Fibroblast of gingiva (primary cell): ENCODE measurements around the gene SPIRE2.
"Not testable (repeated sequence)": the region's sequence is repeated elsewhere in the genome, so short reads cannot be mapped to it uniquely, and the experiment has no call there.

Experiments
- DNase-seq: peaks from one replicate; pipeline ENCODE4 v3.0.0-alpha.2; 2011; ENCODE audit warnings: low read depth

Gene SPIRE2, protein sequence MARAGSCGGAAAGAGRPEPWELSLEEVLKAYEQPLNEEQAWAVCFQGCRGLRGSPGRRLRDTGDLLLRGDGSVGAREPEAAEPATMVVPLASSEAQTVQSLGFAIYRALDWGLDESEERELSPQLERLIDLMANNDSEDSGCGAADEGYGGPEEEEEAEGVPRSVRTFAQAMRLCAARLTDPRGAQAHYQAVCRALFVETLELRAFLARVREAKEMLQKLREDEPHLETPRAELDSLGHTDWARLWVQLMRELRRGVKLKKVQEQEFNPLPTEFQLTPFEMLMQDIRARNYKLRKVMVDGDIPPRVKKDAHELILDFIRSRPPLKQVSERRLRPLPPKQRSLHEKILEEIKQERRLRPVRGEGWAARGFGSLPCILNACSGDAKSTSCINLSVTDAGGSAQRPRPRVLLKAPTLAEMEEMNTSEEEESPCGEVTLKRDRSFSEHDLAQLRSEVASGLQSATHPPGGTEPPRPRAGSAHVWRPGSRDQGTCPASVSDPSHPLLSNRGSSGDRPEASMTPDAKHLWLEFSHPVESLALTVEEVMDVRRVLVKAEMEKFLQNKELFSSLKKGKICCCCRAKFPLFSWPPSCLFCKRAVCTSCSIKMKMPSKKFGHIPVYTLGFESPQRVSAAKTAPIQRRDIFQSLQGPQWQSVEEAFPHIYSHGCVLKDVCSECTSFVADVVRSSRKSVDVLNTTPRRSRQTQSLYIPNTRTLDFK

DNA sequence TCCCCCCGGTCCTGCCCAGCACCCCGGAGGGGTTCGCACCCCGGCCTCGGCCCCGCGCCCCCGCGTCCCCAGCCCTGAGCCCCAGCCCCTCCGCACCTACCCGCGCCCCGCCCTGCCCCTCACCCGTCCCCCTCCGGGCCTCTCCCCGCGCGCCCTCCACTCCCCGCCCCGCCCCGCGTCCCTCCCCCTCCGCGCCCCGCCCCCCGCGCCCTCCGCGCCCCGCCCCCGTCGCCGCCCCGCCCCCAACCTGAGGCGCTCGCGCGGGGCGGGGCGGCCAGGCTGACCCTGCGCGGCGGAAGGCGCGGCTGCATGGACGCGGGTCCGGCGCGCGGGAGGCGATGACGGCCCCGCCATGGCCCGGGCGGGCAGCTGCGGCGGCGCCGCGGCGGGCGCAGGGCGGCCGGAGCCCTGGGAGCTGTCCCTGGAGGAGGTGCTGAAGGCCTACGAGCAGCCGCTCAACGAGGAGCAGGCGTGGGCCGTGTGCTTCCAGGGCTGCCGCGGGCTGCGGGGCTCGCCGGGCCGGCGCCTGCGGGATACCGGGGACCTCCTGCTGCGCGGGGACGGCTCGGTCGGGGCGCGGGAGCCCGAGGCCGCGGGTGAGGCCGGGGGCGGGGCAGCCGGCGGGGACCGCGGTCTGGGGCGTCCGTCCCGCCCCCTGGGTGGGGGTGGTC lies at the start of gene SPIRE2:
SPIRE2 (plus strand) TSS at position 277 of the 671 bp plus-strand sequence; CDS start at position 353, 76 bp downstream.
- DNase-seq = peak; percentile 62

DNA sequence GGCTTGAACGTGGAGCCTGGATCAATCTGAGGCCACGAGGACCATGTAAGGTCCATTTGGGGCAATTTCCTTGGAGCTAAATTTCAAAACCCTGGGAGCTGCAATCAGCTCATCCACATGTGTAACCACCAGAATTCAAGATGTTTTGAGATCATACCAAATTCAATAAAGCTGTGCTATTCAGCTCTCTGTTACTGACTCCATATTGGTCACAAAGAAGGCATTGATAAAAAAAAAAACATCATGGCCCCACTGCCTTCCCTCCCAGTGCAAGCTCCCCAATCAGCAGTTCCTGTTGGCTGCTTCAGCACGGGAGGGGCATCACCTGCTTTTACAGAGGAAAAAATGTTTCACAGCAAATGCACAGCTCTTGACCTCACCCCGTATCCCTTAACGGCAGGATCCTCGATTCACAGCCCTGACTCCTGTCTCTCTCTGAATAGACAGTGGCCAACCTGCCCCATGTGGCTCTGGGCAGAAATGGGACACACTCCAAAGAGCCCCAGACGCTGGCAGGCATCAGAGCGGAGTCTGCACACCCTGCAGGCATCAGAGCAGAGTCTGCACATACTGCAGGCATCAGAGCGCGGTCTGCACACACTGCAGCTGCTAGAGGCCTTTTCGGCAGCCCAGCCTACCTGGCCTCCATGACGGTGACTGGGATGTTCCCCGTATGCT lies 48.9 kb upstream of the SPIRE2 start:
- no peak for DNase-seq

DNA sequence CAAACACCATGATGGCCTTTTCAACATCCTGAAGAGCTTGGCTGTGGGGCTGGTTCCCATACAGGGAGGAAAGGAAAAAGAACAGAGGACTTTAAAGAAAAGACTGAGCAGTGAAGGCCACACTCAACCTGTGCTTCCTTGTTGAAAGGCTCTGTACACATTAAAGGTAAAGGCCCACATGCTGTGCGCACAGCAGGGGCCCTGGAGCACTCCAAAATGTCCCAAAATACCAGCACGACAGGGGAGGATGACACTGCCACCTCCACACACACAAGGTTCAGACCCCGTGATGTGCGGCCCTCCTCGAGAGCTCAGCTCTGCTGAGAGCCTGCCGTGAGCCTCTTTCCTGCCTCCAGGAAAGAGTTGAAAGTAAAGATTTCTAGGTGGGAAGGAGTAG lies 48.4 kb upstream of the SPIRE2 start:
- no peak for DNase-seq

DNA sequence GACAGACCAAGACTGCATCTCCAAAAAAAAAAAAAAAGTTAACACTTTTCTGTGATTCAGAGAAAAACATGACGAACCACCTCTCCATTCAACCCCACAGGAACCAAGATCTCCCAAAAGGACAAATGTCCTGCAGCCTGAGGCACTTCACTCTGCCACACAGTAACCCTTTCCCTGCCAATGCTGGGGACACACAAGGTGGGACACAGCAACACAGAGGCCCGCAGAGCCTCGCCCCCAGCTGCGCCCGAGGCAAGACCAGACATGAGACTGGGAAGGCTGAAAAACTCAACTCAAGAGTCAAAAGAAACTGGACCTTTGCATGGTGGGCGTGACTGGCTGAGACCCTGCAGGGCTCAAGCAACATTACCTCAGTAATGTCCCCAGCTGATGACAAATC lies 45.8 kb upstream of the SPIRE2 start:
- no peak for DNase-seq

DNA sequence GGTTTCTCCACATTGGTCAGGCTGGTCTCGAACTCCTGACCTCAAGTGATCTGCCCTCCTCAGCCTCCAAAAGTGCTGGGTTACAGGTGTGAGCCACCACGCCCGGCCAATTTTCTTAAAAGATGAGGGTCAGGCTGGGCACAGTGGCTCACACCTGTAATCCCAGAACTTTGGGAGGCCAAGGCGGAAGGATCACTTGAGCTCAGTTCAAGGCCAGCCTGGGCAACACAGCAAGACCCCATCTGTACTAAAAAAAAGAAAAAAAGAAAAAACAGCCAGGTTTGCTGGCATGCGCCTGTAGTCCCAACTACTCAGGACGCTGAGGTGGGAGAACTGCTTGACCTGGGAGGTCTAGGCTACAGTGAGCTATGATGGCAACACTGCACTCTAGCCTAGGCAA lies 44.3 kb upstream of the SPIRE2 start:
- DNase-seq = not testable (repeated sequence)

DNA sequence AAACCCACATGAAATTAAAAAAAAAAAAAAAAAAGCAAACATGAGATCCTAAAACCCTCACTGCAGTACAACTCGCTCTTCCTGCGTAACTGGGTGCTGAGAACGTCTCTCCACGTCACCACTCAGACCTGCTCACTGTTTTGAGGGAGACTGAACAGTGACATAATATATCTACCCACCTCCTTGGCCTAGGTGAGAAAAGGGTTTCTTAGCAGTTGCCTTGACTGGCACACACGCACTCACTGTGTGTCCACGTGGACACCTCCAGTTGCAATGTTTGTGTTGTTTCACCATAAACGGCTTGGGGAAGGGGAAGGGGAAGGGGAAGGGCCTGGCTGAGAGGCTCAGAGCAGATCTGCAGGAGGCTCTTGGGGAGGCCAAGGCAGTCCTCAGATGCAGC lies 43.9 kb upstream of the SPIRE2 start:
- no peak for DNase-seq

DNA sequence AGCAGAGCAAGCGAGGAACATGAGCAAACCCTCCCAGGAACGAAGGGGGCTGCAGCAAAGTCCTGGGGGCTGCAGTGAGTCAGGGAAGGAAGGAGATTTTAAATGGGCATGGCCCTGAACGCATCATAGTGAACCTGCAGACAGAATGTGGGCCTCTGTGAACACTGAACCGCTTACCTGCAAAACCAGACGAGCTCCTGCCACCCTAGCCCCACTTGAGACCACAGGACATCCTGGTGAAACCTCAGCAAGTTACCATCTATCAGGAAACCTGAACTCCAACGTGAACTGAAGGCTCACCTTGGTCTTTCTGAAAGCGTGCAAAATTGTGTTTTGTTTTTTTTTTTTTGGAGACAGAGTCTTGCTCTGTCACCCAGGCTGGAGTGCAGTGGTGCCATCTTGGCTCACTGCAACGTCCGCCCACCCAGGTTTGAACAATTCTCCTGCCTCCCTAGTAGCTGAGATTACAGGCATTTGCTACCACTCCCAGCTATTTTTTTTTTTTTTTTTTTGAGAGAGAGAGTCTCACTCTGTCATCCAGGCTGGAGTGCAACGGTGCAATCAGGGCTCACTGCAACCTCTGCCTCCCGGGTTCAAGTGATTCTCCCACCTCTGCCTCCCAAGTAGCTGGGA lies 42.6 kb upstream of the SPIRE2 start:
- no peak for DNase-seq

DNA sequence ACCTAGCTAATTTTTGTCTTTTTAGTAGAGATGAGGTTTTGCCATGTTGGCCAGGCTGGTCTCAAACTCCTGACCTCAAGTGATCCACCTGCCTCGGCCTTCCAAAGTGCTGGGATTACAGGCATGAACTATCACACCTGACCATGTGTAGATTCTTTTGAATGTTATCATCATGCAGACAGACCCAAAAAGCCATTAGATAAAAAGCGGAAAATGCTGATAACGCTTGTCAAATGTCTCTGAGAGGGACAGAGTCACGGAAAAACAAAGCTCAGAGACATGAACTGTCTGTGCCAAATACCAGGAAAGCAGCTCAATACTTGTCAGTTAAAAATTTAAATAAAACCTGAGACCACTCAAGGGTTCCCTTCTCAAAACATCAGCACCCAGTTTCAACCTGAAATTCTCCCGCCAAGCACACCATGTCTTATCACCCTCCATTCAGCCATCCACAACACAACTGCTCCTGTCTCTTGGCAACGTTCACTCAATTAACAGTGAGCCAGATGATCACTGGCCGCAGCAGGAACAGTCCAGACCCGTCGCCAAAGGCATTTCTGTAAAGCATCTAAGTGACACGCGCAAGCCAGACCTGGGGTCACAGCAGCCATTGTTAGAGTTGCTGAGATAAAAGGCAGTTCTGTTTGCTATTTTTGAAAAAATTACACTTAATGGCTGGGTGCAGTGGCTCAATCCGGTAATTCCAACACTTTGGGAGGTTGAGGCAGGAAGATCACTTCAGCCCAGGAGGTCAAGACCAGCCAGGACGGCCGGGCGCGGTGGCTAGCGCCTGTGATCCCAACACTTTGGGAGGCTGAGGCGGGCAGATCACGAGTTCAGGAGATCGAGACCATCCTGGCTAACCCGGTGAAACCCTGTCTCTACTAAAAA lies 41.6 kb upstream of the SPIRE2 start:
- no peak for DNase-seq

DNA sequence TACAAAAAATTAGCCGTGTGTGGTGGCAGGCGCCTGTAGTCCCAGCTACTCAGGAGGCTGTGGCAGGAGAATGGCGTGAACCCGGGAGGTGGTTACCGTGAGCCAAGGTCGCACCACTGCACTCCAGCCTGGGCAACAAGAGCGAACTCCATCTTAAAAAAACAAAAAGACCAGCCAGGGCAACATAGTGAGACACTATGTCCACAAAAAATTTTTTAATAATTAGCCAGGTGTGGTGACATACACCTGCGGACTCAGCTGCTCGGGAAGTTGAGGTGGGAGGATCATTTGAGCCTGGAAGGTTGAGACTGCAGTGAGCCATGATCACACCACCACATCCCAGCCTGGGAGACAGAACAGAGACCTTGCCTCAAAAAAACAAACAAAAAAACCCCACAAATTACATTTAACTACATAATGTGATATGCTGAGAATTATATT lies 40.9 kb upstream of the SPIRE2 start:
- DNase-seq = no peak

DNA sequence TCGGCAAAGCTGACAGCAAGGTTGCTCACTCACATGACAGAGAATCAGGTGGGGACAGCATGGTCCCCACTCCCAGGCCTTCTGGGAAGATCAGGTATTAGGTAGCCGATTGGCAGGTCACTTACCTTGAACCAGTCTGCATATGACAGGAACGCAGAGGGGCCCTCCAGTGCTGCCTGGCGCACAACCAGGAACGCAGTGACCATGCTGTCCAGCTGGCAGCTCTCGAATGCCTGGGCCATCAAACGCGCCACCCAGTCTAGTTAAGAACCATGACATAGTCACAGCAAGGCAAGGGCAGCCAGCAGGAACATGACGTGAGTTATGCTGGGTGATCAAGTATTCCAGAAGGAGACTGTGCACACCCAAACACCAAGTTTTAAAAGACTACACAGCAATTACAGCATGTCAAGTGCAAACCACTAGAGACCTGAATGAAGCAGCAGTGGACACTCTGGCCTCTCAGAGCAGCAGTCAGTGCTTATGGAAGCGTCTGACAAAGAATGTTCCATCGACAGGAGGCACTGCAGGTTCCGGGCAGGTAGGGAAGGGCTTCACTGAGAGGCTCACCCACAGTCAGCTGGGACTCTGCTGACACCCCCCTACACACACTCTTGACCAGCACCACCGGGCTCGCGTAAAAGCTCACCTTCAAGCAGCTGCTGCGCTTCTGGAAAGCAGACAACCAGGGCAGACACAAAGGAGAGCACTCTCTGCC lies 36.8 kb upstream of the SPIRE2 start:
- DNase-seq = no peak

DNA sequence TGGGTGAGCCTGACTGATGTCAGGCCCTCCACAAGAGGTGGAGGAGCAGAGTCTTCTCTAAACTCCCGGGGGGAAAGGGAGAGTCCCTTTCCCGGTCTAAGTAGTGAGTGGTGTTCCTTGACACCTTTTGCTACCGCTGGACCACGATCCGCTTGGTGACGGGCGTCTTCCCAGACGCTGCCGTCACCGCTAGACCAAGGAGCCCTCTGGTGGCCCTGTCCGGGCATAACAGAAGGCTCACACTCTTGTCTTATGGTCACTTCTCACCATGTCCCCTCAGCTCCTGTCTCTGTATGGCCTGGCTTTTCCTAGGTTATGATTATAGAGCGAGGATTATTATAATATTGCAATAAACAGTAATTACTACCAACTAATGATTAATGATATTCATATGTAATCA lies 35.2 kb upstream of the SPIRE2 start:
- DNase-seq = peak; percentile 12

DNA sequence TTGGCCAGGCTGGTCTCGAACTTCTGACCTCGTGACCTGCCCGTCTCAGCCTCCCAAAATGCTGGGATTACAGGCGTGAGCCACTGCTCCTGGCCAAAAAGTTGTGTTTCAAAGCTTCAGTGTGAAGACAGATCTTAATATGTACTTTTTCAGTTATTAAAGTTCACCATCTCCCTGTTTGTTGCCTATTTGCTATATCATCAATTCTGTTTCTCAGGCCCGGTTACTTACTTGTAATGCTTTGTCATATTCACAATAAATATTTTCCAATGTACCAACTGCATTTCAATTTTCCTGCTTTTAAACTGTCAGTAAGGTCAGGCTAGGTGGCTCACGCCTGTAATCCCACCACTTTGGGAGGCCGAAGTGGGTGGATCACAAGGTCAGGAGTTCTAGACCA lies 34.3 kb upstream of the SPIRE2 start:
- no peak for DNase-seq

DNA sequence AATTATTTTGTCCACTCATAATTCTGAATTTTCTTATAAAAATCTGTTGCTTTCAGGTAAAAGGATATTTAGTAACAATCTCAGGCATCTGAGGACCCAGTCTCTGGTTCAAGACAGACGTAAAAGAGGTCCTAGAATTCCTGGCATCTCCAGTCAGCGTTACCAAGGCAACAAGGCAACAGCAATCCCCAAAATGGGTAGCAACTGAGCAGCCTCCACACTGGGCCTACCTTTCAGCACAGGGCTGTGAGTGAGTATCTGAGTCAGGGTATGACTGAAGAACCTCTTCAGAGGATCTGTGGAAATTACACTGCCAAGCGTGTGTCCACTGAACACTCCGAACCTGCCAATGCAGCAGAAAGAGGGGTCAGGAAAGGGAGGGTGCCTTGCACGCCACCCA lies 32.6 kb upstream of the SPIRE2 start:
- DNase-seq = no peak

DNA sequence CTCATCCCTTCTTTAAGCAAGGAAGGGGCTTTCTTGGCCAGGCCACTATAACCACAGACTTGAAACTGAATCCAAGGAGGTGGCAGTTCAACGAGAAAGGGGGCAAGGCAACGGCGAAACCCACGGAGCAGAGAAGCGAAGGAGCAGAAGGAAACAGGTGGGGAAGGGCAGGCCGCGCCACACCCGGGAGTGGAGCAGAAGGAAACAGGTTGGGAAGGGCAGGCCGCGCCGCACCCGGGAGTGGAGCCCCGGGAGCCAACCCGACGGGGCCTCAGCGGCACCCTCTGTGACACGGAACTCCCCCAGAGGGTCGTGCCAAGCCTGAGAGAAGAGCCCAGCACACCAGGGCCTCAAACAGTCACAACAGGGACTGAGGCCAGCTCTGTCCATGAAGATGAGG lies 32.2 kb upstream of the SPIRE2 start:
- DNase-seq = no peak

DNA sequence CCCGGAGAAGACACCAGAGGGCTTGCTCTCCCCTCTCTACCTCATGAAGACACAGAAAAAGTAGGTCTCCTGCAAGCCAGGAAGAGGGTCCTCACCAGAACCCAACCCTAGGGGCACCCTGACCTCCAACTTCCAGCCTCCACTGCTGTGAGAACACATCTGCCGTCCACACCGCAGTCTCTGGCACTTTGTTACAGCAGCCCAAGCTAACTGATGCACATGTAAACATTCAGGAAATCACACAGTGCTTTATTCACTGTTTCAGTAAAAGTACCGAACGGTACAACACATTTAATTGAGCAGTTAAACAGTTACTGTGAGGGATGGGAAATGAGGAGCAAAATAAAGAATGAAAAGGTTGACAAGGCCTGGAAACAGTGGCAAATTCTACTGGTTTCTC lies 30.1 kb upstream of the SPIRE2 start:
- no peak for DNase-seq

DNA sequence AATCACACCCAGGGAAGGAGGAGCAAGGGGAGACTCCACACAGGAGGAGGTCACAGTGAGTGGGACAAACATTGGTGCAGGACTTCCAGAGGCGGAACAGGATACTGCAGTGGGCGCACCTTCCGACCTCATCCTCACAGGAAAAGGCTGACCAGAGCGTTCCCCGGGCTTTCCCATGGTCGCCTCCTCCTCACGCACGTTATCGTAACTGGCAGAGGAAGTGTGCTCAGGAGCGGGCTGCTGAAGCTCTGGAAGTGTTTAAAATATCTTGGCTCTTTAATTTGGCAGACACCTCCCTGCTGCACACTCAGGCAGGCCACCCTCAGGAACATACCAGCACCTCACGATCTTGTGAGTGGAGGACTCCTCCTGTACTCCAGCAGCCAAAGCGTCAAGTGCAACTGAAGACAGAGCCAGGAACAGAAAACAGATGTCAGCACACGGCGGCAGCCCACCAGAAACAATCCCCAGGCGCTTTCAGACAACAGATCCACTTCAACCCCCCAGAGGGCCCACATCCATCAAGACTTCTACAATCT lies 29.4 kb upstream of the SPIRE2 start:
- DNase-seq = no peak

DNA sequence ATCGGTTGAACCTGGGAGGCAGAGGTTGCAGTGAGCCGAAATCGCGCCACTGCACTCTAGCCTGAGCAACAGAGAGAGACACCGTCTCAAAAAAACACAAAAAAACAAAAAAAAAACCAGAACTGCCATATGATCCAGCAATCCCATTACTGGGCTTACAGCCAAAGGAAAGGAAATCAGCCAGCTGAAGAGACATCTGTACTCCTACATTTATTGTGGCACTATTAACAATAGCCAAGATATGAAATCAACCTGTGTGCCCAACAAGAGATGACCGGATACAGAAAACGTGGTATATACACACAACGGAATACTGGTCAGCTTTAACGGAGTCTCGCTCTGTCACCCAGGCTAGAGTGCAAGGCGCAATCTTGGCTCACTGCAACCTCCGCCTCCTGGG lies 26.5 kb upstream of the SPIRE2 start:
- peak; percentile 61 for DNase-seq

DNA sequence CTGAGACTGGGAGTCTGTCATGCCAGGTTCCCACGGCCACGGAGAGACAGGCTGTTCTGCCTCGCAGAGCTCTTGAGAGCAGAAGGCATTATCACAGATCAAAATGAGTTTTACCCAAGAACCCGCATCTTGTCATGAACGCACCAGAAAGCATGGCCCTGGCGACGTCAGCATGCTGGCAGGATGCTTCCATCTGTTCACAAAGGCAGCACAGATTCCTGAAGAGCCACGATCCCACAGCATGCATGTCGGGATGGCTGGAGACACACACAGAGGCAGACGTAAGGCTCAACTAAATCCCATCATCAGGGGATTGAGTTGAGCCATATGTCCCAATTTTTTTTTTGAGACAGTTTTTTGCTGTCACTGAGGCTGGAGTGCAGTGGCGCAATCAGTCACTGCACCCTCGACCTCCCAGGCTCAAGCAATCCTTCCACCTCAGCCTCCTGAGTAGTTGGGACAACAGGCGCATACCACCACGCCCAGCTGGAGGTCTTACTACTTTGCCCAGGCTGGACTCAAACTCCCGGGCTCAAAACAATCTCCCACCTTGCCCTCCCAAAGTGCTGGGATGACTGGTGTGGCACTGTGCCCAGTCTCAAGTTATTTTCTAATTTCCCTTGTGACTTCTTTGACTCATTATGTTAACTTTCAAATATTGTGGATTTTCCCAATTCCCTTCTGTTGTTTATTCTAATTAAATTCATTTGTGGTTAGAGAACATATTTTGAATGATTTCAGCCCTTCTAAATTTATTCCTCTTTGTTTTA lies 23.0 kb upstream of the SPIRE2 start:
- DNase-seq = peak; percentile 86

DNA sequence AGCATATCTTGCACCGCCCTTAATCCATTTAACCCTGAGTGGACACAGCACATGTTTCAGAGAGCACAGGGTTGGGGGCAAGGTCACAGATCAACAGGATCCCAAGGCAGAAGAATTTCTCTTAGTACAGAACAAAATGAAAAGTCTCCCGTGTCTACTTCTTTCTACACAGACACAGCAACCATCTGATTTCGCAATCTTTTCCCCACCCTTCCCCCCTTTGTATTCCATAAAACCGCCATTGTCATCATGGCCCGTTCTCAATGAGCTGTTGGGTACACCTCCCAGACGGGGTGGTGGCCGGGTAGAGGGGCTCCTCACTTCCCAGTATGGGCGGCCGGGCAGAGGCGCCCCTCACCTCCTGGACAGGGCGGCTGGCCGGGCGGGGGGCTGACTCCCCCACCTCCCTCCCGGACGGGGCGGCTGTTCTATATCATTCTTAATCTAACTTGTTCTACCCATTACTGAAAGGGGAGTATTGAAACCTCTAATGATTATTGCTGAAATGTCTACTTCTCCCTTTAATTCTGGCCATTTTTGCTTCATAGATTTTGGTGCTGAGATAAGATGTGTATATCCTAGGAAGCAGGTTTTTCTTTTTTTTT lies 21.6 kb upstream of the SPIRE2 start:
- DNase-seq = peak; percentile 12
